Transverse colon (tissue), 4 donors: ENCODE data around the gene FAM210A. TPM values are rescaled to one million over a fixed set of nuclear protein-coding genes. Genes with fewer than 3 reads are reported as not detected.

Experiments
- DNase-seq: peaks from one replicate; pipeline ENCODE4 v3.0.0-alpha.2; 2019
- H3K27ac ChIP-seq, 4 donors: fragments of 200-600 bp; sonication (generic); 2 replicates each; pipeline ENCODE4 v1.5.1; 2016 to 2018; ENCODE audit warnings: inconsistent platforms in 4 of 4
- H3K27me3 ChIP-seq: fragments of 200-600 bp; sonication (generic); 2 replicates; pipeline ENCODE4 v1.5.1; 2017; ENCODE audit warnings: inconsistent platforms
- H3K36me3 ChIP-seq, 4 donors: fragments of 200-600 bp; sonication (generic); 2 replicates each; pipeline ENCODE4 v1.5.1; 2017 to 2019; ENCODE audit warnings: inconsistent platforms in 4 of 4
- H3K4me1 ChIP-seq, 4 donors: fragments of 200-600 bp; sonication (generic); 2 replicates each; pipeline ENCODE4 v1.5.1; 2017 to 2020; ENCODE audit warnings: inconsistent platforms in 4 of 4
- H3K4me3 ChIP-seq, 4 donors: fragments of 200-600 bp; sonication (generic); 1 replicate in 1 of 4; 2 replicates in 3 of 4; pipeline versions ENCODE4 v1.5.1 to v1.6.1; 2017 to 2019; ENCODE audit warnings: inconsistent platforms in 4 of 4
- H3K9me3 ChIP-seq, 2 donors: fragments of 200-600 bp; sonication (generic); 2 replicates each; pipeline ENCODE4 v1.5.1; 2017 to 2019; ENCODE audit warnings: inconsistent platforms in 2 of 2
- EP300 ChIP-seq: sonication (generic); formaldehyde crosslinking; IDR thresholded peaks from one replicate; pipeline ENCODE4 v1.6.1; 2017; ENCODE audit warnings: antibody characterized with exemption, low read depth
- POLR2A ChIP-seq: fragments of 450-650 bp; IDR thresholded peaks from one replicate; pipeline ENCODE4 v1.6.1; 2016; ENCODE audit warnings: antibody characterized with exemption, mild to moderate bottlenecking, moderate library complexity
- POLR2AphosphoS5 ChIP-seq, 3 donors: sonication (generic); formaldehyde crosslinking; IDR thresholded peaks; one replicate each; pipeline ENCODE4 v1.6.1; 2016; ENCODE audit warnings: antibody characterized with exemption in 3 of 3
- WGBS, 2 donors: methylation state at CpG; one replicate each; pipeline ENCODE4 v1.1.5; 2018; ENCODE audit warnings: low coverage in 1 of 2; 5-methylcytosine and 5-hydroxymethylcytosine counted together
- in situ Hi-C, 4 donors: fragments of 200-750 bp; cut with MboI; loops; one replicate each; pipeline versions ENCODE4 v1.15.0 to v1.15.1; 2017; ENCODE audit warnings: low sequenced_read_pairs in 3 of 4, low pct_ligation_motif_present in 1 of 4, low pct_unique_long_range_greater_than_20kb in 1 of 4
- intact Hi-C: fragments of 100-400 bp; cut with DNase I; formaldehyde crosslinking; loops from one replicate; pipeline ENCODE4 v1.15.1; 2023; ENCODE audit warnings: low total_unique reads
- total RNA-seq, 4 donors: library from RNA; depleted of rRNA; stranded (reverse); fragments of >200 nt; gene quantifications; one replicate each; pipeline ENCODE4 v1.1.0, GENCODE V29; 2016
- TF ChIP-seq, protein P1 (sequence below), 5 experiments: fragments of 200-600 bp in 3 of 5; fragments of 450-650 bp in 2 of 5; sonication (generic) in 3 of 5; IDR thresholded peaks; 1 replicate in 2 of 5; 2 replicates in 3 of 5; pipeline ENCODE4 v1.5.1; 2016 to 2017; ENCODE audit warnings: antibody characterized with exemption in 5 of 5, inconsistent platforms in 3 of 5, mild to moderate bottlenecking in 2 of 5, moderate library complexity in 1 of 5

The FAM210A gene
- total RNA-seq, 4 donors from 2014 or later, result 0.80 to 12.2 (median 10.2) TPM

DNA sequence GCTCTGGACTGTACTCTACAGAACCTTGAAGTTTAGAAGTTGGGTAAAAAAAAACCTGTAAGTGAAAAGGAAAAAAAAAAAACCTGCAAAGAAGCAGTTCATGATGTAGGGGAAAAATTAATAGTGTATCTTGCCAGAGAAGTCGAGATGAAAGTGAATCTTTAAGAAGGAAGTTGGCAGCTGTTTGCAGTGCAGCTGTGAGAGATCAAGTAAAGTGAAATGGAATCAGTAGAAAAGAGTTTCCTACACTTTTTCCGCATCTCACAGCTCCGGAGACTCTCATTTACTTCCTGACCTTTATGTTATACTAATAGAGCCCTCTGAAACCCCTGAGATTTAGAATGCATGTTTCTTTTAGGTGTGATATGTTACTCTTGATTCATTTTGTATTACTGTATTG lies 19.3 kb upstream of the FAM210A start:
- in situ Hi-C loops, result no loop called here

DNA sequence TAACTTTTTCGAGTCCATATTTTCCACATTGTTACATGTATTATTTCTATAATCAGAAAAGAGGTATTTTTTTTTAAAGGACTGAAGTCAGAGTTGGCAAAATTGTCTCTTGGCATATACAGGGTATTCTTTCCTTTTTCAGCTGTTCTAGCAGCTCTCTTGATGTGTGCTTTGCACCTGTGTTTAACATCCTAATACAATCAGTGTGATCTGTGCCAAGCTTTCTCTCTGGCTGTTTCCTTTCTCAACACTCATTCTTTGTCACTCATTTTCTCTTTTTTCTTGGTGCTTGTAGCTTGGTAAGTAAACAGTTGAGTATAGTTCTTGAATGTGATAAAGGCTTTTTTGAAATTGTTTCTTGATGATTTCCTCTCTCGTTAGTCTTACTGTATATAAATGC lies 9.3 kb upstream of the FAM210A start:
- in situ Hi-C loops, result no loop called here
- no peak for TF ChIP-seq POLR2A
- TF ChIP-seq, protein P1, sequence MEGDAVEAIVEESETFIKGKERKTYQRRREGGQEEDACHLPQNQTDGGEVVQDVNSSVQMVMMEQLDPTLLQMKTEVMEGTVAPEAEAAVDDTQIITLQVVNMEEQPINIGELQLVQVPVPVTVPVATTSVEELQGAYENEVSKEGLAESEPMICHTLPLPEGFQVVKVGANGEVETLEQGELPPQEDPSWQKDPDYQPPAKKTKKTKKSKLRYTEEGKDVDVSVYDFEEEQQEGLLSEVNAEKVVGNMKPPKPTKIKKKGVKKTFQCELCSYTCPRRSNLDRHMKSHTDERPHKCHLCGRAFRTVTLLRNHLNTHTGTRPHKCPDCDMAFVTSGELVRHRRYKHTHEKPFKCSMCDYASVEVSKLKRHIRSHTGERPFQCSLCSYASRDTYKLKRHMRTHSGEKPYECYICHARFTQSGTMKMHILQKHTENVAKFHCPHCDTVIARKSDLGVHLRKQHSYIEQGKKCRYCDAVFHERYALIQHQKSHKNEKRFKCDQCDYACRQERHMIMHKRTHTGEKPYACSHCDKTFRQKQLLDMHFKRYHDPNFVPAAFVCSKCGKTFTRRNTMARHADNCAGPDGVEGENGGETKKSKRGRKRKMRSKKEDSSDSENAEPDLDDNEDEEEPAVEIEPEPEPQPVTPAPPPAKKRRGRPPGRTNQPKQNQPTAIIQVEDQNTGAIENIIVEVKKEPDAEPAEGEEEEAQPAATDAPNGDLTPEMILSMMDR (IDR thresholded peaks at IDR 0.05), result no peak
- no peak for TF ChIP-seq POLR2AphosphoS5 (IDR thresholded peaks at IDR 0.05)
- TF ChIP-seq EP300, result no peak
- H3K9me3 ChIP-seq, result no peaks in the 10 kb centered on the region

More for the DNA sequence above, 19.3 kb upstream of the FAM210A start:
- TF ChIP-seq, protein P1 (IDR thresholded peaks at IDR 0.05), result no peak
- TF ChIP-seq POLR2A, result no peak
- no peak for TF ChIP-seq EP300
- no peak for TF ChIP-seq POLR2AphosphoS5 (IDR thresholded peaks at IDR 0.05)
- H3K27ac ChIP-seq, result no peak overlapping the region
- H3K36me3 ChIP-seq, result peaks cover 0 to 31% (median 10%) of the 10 kb centered on the region in 4 donors
- intact Hi-C loops, result no loop called here
- H3K9me3 ChIP-seq, result no peaks in the 10 kb centered on the region
- no peaks in the 10 kb centered on the region for H3K27me3 ChIP-seq
- WGBS, 2 donors, result 57 to 72% methylated on average over 3 of the region's 3 CpGs
- H3K4me1 ChIP-seq, result no peaks in the 10 kb centered on the region
- no peak for DNase-seq
- no peak overlapping the region for H3K4me3 ChIP-seq

GRCh38 chr18:13730481-13730880 lies 4.1 kb upstream of the FAM210A start:
- in situ Hi-C loops (no loop called here), intact Hi-C loops (no loop called here)
- H3K4me3 ChIP-seq, result no peak overlapping the region

More for the DNA sequence above, 9.3 kb upstream of the FAM210A start:
- H3K36me3 ChIP-seq, result peaks cover 0 to 50% (median 26%) of the 10 kb centered on the region in 4 donors
- intact Hi-C loops, result no loop called here
- no peaks in the 10 kb centered on the region for H3K4me1 ChIP-seq
- no peak for DNase-seq
- H3K27ac ChIP-seq, result no peak overlapping the region
- H3K27me3 ChIP-seq, result no peaks in the 10 kb centered on the region
- H3K4me3 ChIP-seq, result no peak overlapping the region
- 95 to 97% methylated on average over 2 of the region's 2 CpGs for WGBS, 2 donors

DNA sequence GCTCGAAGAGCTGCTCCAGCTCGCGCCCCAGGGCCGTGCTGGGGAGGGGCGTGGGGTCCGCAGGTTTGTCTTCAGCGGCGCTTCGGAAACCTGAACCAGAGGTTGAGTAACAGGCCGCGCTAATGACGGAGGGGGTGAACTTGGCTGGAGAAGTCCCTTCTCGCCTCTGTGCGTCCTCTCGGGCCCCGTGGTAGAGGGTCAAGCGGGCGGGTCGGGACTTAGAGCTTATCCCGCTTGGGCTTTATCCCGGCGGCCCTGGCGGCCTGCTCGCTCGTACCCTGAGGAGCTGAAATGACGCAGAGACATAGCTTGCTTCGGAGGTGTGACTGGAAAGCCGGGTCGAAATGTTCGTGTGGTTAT lies 594 bp upstream of the FAM210A start:
- WGBS, 2 donors, result 0% methylated on average over 3 to 21 of the region's 30 CpGs
- intact Hi-C loops, result loop anchor here (10.0 kb wide), 1 partner anchor 842 kb away; the partner anchor contains the start of gene PTPN2
- peak overlapping the region; percentile 90 to 94 (median 92) for H3K27ac ChIP-seq

More at GRCh38 chr18:13730481-13730880, 4.1 kb upstream of the FAM210A start:
- H3K27me3 ChIP-seq, result no peaks in the 10 kb centered on the region
- WGBS, 2 donors, result 60 to 78% methylated on average over 1 of the region's 1 CpG
- H3K9me3 ChIP-seq, result no peaks in the 10 kb centered on the region
- DNase-seq, result no peak
- peaks cover 7 to 12% (median 9%) of the 10 kb centered on the region in 4 donors for H3K4me1 ChIP-seq
- H3K36me3 ChIP-seq, result peaks cover 0 to 12% (median 4%) of the 10 kb centered on the region in 4 donors
- H3K27ac ChIP-seq, result no peak overlapping the region
- TF ChIP-seq, protein P1 (IDR thresholded peaks at IDR 0.05), result no peak
- no peak for TF ChIP-seq EP300
- TF ChIP-seq POLR2A, result no peak
- TF ChIP-seq POLR2AphosphoS5 (IDR thresholded peaks at IDR 0.05), result no peak

More for the DNA sequence above, 594 bp upstream of the FAM210A start:
- Histone ChIP-seq H3K4me1 (peaks cover 14 to 29% (median 22%) of the 10 kb centered on the region in 4 donors), H3K9me3 (no peaks in the 10 kb centered on the region), H3K4me3 (peak overlapping the region; percentile 41 to 92 (median 71)), H3K36me3 (no peaks in the 10 kb centered on the region), H3K27me3 (no peaks in the 10 kb centered on the region)
- DNase-seq, result peak; percentile 47
- TF ChIP-seq POLR2A, result no peak
- no peak for TF ChIP-seq POLR2AphosphoS5 (IDR thresholded peaks at IDR 0.05)
- TF ChIP-seq EP300, result no peak
- TF ChIP-seq, protein P1 (IDR thresholded peaks at IDR 0.05), result no peak
- in situ Hi-C loops, result no loop called here
